Measurements from ENCODE around the gene PPM1L. TPM values are rescaled to one million over a fixed set of nuclear protein-coding genes. Genes with fewer than 3 reads are reported as not detected.

PPM1L gene
- total and polyA plus RNA-seq, 2 of the 13 experiments (the other 11 are each of a cell fraction or from before 2014, with no cell fraction given), result 0.22 to 1.4 TPM

- no peak for TF ChIP-seq FOXA1 (IDR thresholded peaks at IDR 0.05)
- TF ChIP-seq FOXA1 (CRISPR knock-in tag; IDR thresholded peaks at IDR 0.05), result no peak
- TF ChIP-seq ZFYVE20 (CRISPR knock-in tag; IDR thresholded peaks at IDR 0.05; ENCODE audit: borderline replicate concordance, low read depth), result no peak
- TF ChIP-seq KDM1A (CRISPR knock-in tag; IDR thresholded peaks at IDR 0.05), result no peak
- TF ChIP-seq, protein P1, sequence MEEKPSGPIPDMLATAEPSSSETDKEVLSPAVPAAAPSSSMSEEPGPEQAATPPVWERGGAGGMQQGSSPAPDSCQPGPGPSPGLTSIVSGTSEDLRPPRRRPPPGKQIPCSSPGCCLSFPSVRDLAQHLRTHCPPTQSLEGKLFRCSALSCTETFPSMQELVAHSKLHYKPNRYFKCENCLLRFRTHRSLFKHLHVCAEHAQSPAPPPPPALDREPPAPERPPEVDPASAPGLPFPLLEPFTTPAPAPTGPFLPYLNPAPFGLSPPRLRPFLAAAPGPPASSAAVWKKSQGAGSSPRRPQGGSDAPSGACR (CRISPR knock-in tag; IDR thresholded peaks at IDR 0.05), result no peak
- TF ChIP-seq ZFP36L1 (CRISPR knock-in tag; IDR thresholded peaks at IDR 0.05), result no peak
- TF ChIP-seq SRSF1 (optimal IDR thresholded peaks at IDR 0.05; ENCODE audit: low read depth, low read length), result no peak
- no peak; the same call in 1 of the 2 replicates for TF ChIP-seq ZNF142 (CRISPR knock-in tag; IDR thresholded peaks at IDR 0.05)
- TF ChIP-seq ZNF737 (CRISPR knock-in tag; IDR thresholded peaks at IDR 0.05; ENCODE audit: borderline replicate concordance), result no peak
- no peak for TF ChIP-seq BORCS8-MEF2B (CRISPR knock-in tag; IDR thresholded peaks at IDR 0.05)
- TF ChIP-seq ZNF7 (CRISPR knock-in tag; IDR thresholded peaks at IDR 0.05), result no peak
- no peak for TF ChIP-seq HNRNPK (IDR thresholded peaks at IDR 0.05; ENCODE audit: low read depth, low read length, poor library complexity, severe bottlenecking)
- TF ChIP-seq ASH2L (IDR thresholded peaks at IDR 0.05; ENCODE audit: insufficient read length, low read depth, low read length), result no peak
- peak; percentile 32; the same call in 1 of the 2 replicates for TF ChIP-seq NFKB2 (CRISPR knock-in tag; IDR thresholded peaks at IDR 0.05; ENCODE audit: borderline replicate concordance)
- TF ChIP-seq, protein P2, sequence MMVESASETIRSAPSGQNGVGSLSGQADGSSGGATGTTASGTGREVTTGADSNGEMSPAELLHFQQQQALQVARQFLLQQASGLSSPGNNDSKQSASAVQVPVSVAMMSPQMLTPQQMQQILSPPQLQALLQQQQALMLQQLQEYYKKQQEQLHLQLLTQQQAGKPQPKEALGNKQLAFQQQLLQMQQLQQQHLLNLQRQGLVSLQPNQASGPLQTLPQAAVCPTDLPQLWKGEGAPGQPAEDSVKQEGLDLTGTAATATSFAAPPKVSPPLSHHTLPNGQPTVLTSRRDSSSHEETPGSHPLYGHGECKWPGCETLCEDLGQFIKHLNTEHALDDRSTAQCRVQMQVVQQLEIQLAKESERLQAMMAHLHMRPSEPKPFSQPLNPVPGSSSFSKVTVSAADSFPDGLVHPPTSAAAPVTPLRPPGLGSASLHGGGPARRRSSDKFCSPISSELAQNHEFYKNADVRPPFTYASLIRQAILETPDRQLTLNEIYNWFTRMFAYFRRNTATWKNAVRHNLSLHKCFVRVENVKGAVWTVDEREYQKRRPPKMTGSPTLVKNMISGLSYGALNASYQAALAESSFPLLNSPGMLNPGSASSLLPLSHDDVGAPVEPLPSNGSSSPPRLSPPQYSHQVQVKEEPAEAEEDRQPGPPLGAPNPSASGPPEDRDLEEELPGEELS (CRISPR knock-in tag; IDR thresholded peaks at IDR 0.05), result no peak
- TF ChIP-seq, protein P3, sequence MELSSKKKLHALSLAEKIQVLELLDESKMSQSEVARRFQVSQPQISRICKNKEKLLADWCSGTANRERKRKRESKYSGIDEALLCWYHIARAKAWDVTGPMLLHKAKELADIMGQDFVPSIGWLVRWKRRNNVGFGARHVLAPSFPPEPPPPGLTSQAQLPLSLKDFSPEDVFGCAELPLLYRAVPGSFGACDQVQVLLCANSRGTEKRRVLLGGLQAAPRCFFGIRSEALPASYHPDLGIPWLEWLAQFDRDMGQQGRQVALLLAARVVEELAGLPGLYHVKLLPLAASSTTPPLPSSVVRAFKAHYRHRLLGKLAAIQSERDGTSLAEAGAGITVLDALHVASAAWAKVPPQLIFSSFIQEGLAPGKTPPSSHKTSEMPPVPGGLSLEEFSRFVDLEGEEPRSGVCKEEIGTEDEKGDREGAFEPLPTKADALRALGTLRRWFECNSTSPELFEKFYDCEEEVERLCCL (CRISPR knock-in tag; IDR thresholded peaks at IDR 0.05; ENCODE audit: borderline replicate concordance), result no peak
- TF ChIP-seq RXRA (CRISPR knock-in tag; IDR thresholded peaks at IDR 0.05), result no peak
- TF ChIP-seq FOXK2 (IDR thresholded peaks at IDR 0.05), result peak; percentile 79; the same call in 1 of the 2 replicates
- no peak for TF ChIP-seq JDP2 (CRISPR knock-in tag; IDR thresholded peaks at IDR 0.05; ENCODE audit: borderline replicate concordance)
These were observed 930 bp upstream of the PPM1L start (continued) for GRCh38 chr3:160754855-160755747.

All from HepG2 (cell line).